ENCODE measurements around the gene UBL5.

The UBL5 gene

GRCh38 chr19:9877780-9878510 is 50.2 kb downstream of the UBL5 start:
- no peak overlapping the region for H3K4me3 ChIP-seq (ENCODE audit: low read length)
- DNase-seq (ENCODE audit: low read depth): peak; percentile 37
- TF ChIP-seq, protein P1, sequence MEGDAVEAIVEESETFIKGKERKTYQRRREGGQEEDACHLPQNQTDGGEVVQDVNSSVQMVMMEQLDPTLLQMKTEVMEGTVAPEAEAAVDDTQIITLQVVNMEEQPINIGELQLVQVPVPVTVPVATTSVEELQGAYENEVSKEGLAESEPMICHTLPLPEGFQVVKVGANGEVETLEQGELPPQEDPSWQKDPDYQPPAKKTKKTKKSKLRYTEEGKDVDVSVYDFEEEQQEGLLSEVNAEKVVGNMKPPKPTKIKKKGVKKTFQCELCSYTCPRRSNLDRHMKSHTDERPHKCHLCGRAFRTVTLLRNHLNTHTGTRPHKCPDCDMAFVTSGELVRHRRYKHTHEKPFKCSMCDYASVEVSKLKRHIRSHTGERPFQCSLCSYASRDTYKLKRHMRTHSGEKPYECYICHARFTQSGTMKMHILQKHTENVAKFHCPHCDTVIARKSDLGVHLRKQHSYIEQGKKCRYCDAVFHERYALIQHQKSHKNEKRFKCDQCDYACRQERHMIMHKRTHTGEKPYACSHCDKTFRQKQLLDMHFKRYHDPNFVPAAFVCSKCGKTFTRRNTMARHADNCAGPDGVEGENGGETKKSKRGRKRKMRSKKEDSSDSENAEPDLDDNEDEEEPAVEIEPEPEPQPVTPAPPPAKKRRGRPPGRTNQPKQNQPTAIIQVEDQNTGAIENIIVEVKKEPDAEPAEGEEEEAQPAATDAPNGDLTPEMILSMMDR (conservative IDR thresholded peaks at IDR 0.05; ENCODE audit: low read length): no peak

DNA sequence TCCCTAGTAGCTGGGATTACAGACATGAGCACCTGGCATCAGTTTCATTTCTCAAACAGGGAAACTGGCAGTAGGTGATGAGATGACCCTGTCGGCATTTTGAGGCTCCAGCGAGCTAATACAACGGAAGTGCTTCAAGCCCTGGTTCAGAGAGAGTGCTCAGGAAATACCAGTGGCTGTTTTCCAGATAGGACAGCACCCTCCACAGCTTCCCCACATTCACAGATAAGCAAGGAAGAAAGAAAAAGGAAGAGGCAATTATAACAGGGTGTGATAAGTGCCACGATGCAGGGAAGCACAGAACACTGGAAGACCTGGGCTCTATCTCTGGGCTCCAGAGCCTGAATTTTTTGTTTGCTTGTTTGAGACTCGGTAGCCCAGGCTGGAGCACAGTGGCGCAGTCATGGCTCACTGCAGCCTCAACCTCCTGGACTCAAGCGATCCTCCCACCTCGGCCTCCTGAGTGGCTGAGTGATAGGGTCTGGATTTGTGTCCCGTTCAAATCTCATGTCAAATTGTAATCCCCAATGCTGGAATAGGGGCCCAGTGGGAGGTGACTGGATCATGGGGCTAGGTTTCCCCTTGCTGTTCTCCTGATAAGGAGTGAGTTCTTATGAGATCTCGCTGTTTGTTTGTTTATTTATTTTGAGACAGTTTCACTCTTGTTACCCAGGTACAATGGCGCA is 50.9 kb downstream of the UBL5 start:
- TF ChIP-seq, protein P1 (conservative IDR thresholded peaks at IDR 0.05; ENCODE audit: low read length): no peak
- no peak overlapping the region for H3K4me3 ChIP-seq (ENCODE audit: low read length)
- no peak for DNase-seq (ENCODE audit: low read depth)

All from AG10803 (cell line).